Measurements from ENCODE around the gene ZNF385B.
"Not testable (repeated sequence)": the region's sequence is repeated elsewhere in the genome, so short reads cannot be mapped to it uniquely, and the experiment has no call there.

The ZNF385B gene
- 0 to 0.13 reads per million in 2 donors for total RNA-seq

GRCh38 chr2:179861416-179862067 lies at the start of gene ZNF385B:
Gene ZNF385B, minus strand, starts transcription at chr2:179861612.
- peak in 1 of 5 experiments; percentile 1 for DNase-seq

- DNase-seq: no peak
Measured at GRCh38 chr2:179910735-179911113, 49.3 kb upstream of the ZNF385B start.

DNA sequence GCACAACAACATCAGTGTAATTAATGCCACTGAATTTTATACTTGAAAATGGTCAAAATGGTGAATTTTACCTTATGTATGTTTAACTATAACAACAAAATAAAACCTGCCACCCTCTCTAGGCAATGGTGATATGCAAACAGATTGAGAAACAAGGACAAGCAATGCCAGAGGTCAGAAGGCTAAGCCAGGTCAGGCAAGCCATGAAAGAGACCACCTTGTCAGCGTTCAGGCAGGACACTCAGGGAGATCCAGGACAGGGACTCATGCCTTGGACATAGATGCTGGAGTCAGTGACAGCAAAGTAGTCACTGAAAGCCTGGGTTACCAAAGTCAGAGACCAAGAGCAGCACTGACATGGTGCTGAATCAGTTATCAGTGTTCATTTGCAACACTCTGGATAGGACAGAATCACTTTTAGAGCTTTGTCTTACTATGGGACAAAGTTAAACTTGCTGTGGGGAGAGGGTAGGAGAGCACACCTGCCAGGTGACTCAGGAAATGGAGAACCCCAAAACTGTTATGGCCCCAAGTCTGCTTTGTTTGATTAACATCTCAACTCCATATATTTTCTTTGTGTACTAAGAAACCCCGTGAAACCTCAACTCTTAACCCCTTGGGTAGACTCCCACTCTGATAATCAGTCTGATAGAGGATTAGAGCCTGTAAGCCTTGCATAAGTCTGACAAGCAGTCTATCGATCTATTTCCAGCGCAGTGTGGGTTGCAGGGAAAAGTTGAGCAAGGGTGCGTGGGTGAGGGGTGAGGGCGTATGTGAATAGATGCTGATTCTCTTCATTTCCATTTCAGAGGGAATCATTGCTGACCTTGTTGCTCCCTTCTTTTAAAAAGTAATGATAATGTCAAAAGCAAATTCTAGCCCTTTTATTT lies 48.7 kb upstream of the ZNF385B start:
- no peak for DNase-seq

- DNase-seq: no peak
Measured at GRCh38 chr2:179900655-179901054, 39.2 kb upstream of the ZNF385B start.

DNA sequence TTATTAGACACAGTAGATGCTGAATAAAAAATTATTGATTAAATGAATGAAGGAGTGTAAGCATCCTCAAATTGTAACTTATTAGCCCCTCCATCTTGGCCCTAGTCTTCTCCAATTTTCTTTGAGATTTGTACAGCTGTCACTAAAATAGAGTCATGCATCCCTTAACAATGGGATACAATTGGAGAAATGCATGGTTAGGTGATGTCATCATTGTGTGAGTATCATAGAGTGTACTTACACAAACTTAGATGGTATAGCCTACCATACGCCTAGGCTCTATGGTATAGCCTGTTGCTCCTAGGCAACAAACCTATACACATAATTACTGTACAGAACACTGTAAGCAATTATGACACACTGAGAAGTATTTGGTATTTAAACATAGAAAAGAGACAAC lies 38.3 kb upstream of the ZNF385B start:
- no peak for DNase-seq

GRCh38 chr2:179898873-179899272 lies 37.5 kb upstream of the ZNF385B start:
- peak in 1 of 5 experiments; percentile 49 for DNase-seq

DNA sequence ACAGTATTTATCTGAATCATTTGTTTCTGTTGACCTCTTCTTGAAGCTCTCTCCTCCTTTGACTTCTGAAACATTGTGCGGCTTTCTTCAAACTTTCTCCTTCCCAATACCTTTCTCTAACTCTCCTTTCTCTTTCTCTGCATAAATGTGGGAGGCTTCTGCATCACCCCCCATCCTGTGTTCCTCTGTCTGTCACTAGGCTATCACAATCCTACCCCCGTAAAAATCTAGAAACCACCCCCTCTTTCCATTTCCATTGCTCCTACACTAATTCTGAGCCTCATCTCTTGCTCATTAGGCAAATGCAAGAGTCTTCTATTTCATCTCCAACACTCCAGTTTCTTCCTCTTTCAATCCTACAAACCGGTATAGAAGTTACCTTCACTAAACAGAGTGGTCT lies 32.2 kb upstream of the ZNF385B start:
- DNase-seq: no peak

DNA sequence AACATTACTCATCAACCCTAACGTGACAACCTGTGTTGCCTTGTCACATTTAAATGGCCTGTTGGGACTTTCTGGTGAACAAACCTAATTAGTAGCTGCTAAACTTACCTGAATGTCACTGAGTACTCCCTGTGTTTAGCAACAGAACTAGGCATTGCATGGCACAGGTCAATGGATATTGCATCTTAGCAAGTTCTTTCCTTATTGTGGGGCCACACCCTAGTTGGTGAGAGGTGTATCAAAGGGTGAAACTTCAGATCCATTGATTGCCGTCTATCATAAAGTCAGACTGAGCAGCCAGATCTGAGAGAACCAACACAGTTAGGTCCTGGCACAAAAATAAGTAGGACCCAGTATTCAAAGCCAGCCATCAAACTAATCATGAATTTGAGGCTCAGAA lies 29.8 kb upstream of the ZNF385B start:
- DNase-seq: no peak

- DNase-seq: no peak
Measured at GRCh38 chr2:179890666-179891065, 29.3 kb upstream of the ZNF385B start.

GRCh38 chr2:179888642-179889041 lies 27.2 kb upstream of the ZNF385B start:
- not testable (repeated sequence) for DNase-seq

DNA sequence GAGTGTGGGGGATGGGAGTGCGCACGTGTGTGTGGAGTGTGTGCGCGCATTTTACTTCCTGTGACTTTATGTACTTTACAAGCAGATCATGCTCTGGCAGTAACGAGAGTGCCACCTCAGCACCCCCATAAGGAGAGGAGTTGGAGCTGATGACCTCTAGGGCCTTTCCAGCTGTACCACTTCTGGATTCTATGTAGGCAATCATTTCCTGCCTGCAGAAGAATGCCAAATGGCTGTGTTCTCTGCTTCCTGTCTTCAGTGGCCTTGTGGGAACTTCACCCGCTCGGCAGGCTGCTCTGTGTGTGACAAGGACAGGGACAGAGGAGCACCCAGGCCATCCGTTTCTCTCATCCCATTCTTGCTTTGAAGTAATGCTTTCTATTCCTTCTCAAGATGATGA lies 22.8 kb upstream of the ZNF385B start:
- no peak for DNase-seq

- DNase-seq: no peak
Measured at GRCh38 chr2:179882851-179883806, 21.7 kb upstream of the ZNF385B start.

GRCh38 chr2:179877601-179878364 lies 16.4 kb upstream of the ZNF385B start:
- no peak for DNase-seq

- no peak for DNase-seq
Measured at GRCh38 chr2:179876266-179876665, 14.9 kb upstream of the ZNF385B start.

GRCh38 chr2:179875864-179876263 lies 14.5 kb upstream of the ZNF385B start:
- DNase-seq: no peak

DNA sequence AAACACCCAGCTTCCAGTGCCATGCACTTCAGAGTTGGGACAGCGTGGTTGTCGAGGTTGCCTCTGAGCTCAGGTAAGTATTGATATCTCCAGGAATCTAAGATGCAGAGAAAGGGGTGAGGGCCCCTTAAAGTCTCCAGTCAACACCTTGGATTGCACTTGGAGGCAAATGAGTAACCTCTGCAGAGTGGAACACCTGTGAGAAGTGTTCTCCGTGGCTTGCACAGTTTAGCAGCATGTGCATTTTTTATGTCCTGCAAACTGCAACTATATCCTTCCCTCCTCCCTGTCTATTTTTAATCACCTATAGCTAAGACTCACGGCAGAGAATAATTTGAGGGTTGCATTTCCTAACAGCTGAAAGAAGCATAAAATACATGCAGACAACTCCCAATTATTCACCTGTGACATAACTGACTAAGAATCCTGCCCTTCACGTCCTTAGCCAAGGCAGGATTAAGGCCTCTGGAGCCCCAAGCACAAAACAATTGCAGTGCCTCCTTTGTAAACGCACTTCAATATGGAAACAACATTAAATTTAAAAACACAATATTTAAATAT lies 1.6 kb upstream of the ZNF385B start:
- no peak for DNase-seq

GRCh38 chr2:179861027-179861415 lies 391 bp downstream of the ZNF385B start:
- peak in 1 of 5 experiments; percentile 10 for DNase-seq

DNA sequence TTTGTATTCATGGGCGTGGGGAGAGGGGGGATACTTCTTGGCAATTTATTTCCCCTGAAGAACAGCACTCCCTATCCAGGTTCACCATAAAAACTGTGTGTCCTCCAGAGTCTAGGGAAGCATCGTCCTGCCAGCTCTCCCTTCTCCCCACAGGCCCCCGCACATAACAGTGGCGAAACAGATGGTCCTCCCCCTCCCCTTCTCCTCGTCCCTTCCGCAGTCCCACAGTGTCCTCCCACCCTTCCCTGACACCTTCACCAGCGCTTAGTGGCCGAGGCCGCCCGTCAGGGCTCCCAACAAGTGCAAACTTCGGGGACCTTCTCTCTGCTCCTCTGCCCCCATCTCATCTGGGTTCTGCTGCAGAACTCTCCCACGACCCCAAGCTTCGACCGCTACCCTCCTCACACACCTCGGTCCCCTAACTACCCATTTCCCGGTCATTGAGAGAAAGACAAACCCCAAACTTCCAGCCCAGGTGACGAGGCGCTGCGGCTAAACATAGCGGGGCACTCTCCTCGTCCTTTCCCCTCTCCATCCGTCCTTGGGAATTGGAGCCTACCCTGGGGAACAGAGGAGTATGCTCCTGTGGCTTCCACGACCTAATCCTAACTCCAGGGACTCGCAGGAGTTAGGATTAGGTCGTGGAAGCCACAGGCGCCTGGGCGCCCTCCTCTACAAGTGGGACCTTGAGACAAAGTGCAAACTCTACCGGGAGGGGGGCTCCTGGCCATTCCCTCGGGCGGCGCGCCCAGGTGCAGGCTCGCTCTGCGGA lies 971 bp downstream of the ZNF385B start:
- no peak for DNase-seq

- no peak for DNase-seq
Measured at GRCh38 chr2:179859523-179859922, 1.9 kb downstream of the ZNF385B start.

DNA sequence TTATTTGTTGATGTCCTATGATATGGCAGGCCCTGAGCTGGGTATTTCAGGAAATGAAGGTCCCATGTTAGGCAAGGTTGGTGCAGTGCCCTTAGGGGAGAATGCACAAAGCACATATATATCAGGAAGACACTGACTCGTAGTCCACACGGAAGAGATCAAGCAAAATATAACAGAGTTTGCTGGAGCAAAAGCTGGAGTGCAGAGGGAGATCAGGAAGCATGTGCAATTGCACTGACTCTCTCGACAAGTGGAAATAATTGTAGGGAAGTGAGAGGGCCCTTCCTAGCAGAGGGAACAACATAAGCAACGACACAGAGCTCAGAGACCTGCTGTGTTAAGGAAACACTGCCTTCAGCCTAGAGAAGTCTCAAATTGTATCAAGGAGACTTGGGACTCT lies 4.2 kb downstream of the ZNF385B start:
- no peak for DNase-seq

GRCh38 chr2:179856205-179856604 lies 5.2 kb downstream of the ZNF385B start:
- DNase-seq: no peak

Measured in T-helper 2 cell (primary cell).